ENCODE data around the gene FAM162B.

The FAM162B gene

GRCh38 chr6:116797585-116797984, 32.1 kb upstream of the FAM162B start:
- peaks cover 0 to 7% (median 0%) of the 10 kb centered on the region in 3 experiments for H3K27me3 ChIP-seq (ENCODE audit: control insufficient read depth in 3 of 3, insufficient read depth in 3 of 3, low read depth in 1 of 3, low read length in 3 of 3)
- H3K4me3 ChIP-seq (ENCODE audit: low read length in 2 of 2): no peak overlapping the region
- no peak overlapping the region for H2BK5ac ChIP-seq (ENCODE audit: low read length)
- no peak overlapping the region for H2BK120ac ChIP-seq (ENCODE audit: low read depth, low read length)
- no peaks in the 10 kb centered on the region for H3K79me1 ChIP-seq (ENCODE audit: low read depth, low read length)
- no peak overlapping the region for H3K18ac ChIP-seq (ENCODE audit: low read length)
- 100% methylated on average over 1 of the region's 2 CpGs; no CpG with 5 or more reads in 1 of the 2 donors for WGBS, 2 donors (ENCODE audit: extremely low coverage in 2 of 2, insufficient read length in 2 of 2, insufficient replicate concordance in 1 of 2)
- H3K4me2 ChIP-seq (ENCODE audit: insufficient read depth, low read length, poor library complexity, severe bottlenecking): no peak overlapping the region
- H3K4me1 ChIP-seq (ENCODE audit: control insufficient read depth in 2 of 2, insufficient read depth in 1 of 2, low read depth in 1 of 2, low read length in 2 of 2): no peaks in the 10 kb centered on the region
- H4K91ac ChIP-seq (ENCODE audit: low read depth, low read length, poor library complexity): no peak overlapping the region
- H2AK5ac ChIP-seq (ENCODE audit: low read depth, low read length): no peak overlapping the region
- H3K14ac ChIP-seq (ENCODE audit: low read length): no peak overlapping the region
- H3K4ac ChIP-seq (ENCODE audit: low read length): no peak overlapping the region
- H2BK12ac ChIP-seq (ENCODE audit: low read length): no peak overlapping the region
- H2AFZ ChIP-seq (ENCODE audit: low read length): no peak overlapping the region
- no peak overlapping the region for H4K8ac ChIP-seq (ENCODE audit: low read depth, low read length)
- H3K9ac ChIP-seq (ENCODE audit: low read depth, low read length, poor library complexity): no peak overlapping the region
- DNase-seq (ENCODE audit: low spot score): no peak
- H3K36me3 ChIP-seq (replicated peaks in 1 of 2; ENCODE audit: control insufficient read depth in 2 of 2, insufficient read depth in 2 of 2, low read length in 2 of 2): no peaks in the 10 kb centered on the region
- no peak overlapping the region for H3K27ac ChIP-seq (replicated peaks; ENCODE audit: low read length)
- H3K9me3 ChIP-seq (replicated peaks in 1 of 2; ENCODE audit: control insufficient read depth in 2 of 2, insufficient read depth in 1 of 2, low read depth in 1 of 2, low read length in 2 of 2): no peaks in the 10 kb centered on the region
- no peak overlapping the region for H3K23ac ChIP-seq (ENCODE audit: low read depth, low read length, poor library complexity)
- no peak overlapping the region for H2BK15ac ChIP-seq (ENCODE audit: low read length)

GRCh38 chr6:116793224-116793623, 27.7 kb upstream of the FAM162B start:
- Histone ChIP-seq H3K79me1 (ENCODE audit: low read depth, low read length) (no peaks in the 10 kb centered on the region), H3K23ac (ENCODE audit: low read depth, low read length, poor library complexity) (no peak overlapping the region), H2AFZ (ENCODE audit: low read length) (no peak overlapping the region), H3K4me1 (ENCODE audit: control insufficient read depth in 2 of 2, insufficient read depth in 1 of 2, low read depth in 1 of 2, low read length in 2 of 2) (no peaks in the 10 kb centered on the region), H2AK5ac (ENCODE audit: low read depth, low read length) (no peak overlapping the region), H3K36me3 (replicated peaks in 1 of 2; ENCODE audit: control insufficient read depth in 2 of 2, insufficient read depth in 2 of 2, low read length in 2 of 2) (no peaks in the 10 kb centered on the region), H3K27me3 (ENCODE audit: control insufficient read depth in 3 of 3, insufficient read depth in 3 of 3, low read depth in 1 of 3, low read length in 3 of 3) (peaks cover 0 to 17% (median 0%) of the 10 kb centered on the region in 3 experiments), H3K18ac (ENCODE audit: low read length) (no peak overlapping the region), H3K4me3 (ENCODE audit: low read length in 2 of 2) (no peak overlapping the region), H2BK15ac (ENCODE audit: low read length) (no peak overlapping the region), H3K9ac (ENCODE audit: low read depth, low read length, poor library complexity) (no peak overlapping the region), H3K27ac (replicated peaks; ENCODE audit: low read length) (no peak overlapping the region), H2BK12ac (ENCODE audit: low read length) (no peak overlapping the region), H4K8ac (ENCODE audit: low read depth, low read length) (no peak overlapping the region), H4K91ac (ENCODE audit: low read depth, low read length, poor library complexity) (no peak overlapping the region), H2BK5ac (ENCODE audit: low read length) (no peak overlapping the region), H3K14ac (ENCODE audit: low read length) (no peak overlapping the region), H2BK120ac (ENCODE audit: low read depth, low read length) (no peak overlapping the region), H3K4ac (ENCODE audit: low read length) (no peak overlapping the region), H3K4me2 (ENCODE audit: insufficient read depth, low read length, poor library complexity, severe bottlenecking) (no peak overlapping the region), H3K9me3 (replicated peaks in 1 of 2; ENCODE audit: control insufficient read depth in 2 of 2, insufficient read depth in 1 of 2, low read depth in 1 of 2, low read length in 2 of 2) (no peaks in the 10 kb centered on the region)
- WGBS, 2 donors (ENCODE audit: extremely low coverage in 2 of 2, insufficient read length in 2 of 2, insufficient replicate concordance in 1 of 2): no CpG with 5 or more reads among the region's 3 CpGs
- DNase-seq (ENCODE audit: low spot score): no peak

- WGBS, 2 donors (ENCODE audit: extremely low coverage in 2 of 2, insufficient read length in 2 of 2, insufficient replicate concordance in 1 of 2): no CpG with 5 or more reads among the region's 5 CpGs
These were observed 18.3 kb upstream of the FAM162B start for GRCh38 chr6:116783852-116784251.

GRCh38 chr6:116779573-116780164, 14.2 kb upstream of the FAM162B start:
- no peak overlapping the region for H2BK5ac ChIP-seq (ENCODE audit: low read length)
- H3K18ac ChIP-seq (ENCODE audit: low read length): no peak overlapping the region
- no peak overlapping the region for H3K23ac ChIP-seq (ENCODE audit: low read depth, low read length, poor library complexity)
- WGBS, 2 donors (ENCODE audit: extremely low coverage in 2 of 2, insufficient read length in 2 of 2, insufficient replicate concordance in 1 of 2): no CpG with 5 or more reads among the region's 13 CpGs
- H4K8ac ChIP-seq (ENCODE audit: low read depth, low read length): no peak overlapping the region
- H3K79me1 ChIP-seq (ENCODE audit: low read depth, low read length): no peaks in the 10 kb centered on the region
- H3K4ac ChIP-seq (ENCODE audit: low read length): no peak overlapping the region
- H3K4me3 ChIP-seq (ENCODE audit: low read length in 2 of 2): no peak overlapping the region
- H2AFZ ChIP-seq (ENCODE audit: low read length): peak overlapping the region; percentile 60
- H4K91ac ChIP-seq (ENCODE audit: low read depth, low read length, poor library complexity): no peak overlapping the region
- no peaks in the 10 kb centered on the region for H3K9me3 ChIP-seq (replicated peaks in 1 of 2; ENCODE audit: control insufficient read depth in 2 of 2, insufficient read depth in 1 of 2, low read depth in 1 of 2, low read length in 2 of 2)
- no peaks in the 10 kb centered on the region for H3K4me1 ChIP-seq (ENCODE audit: control insufficient read depth in 2 of 2, insufficient read depth in 1 of 2, low read depth in 1 of 2, low read length in 2 of 2)
- DNase-seq (ENCODE audit: low spot score): peak; percentile 26
- H3K4me2 ChIP-seq (ENCODE audit: insufficient read depth, low read length, poor library complexity, severe bottlenecking): no peak overlapping the region
- H3K9ac ChIP-seq (ENCODE audit: low read depth, low read length, poor library complexity): no peak overlapping the region
- no peak overlapping the region for H2BK120ac ChIP-seq (ENCODE audit: low read depth, low read length)
- H3K27ac ChIP-seq (replicated peaks; ENCODE audit: low read length): no peak overlapping the region
- H2BK12ac ChIP-seq (ENCODE audit: low read length): no peak overlapping the region
- H3K14ac ChIP-seq (ENCODE audit: low read length): no peak overlapping the region
- H2BK15ac ChIP-seq (ENCODE audit: low read length): no peak overlapping the region
- no peak overlapping the region for H2AK5ac ChIP-seq (ENCODE audit: low read depth, low read length)
- H3K27me3 ChIP-seq (ENCODE audit: control insufficient read depth in 3 of 3, insufficient read depth in 3 of 3, low read depth in 1 of 3, low read length in 3 of 3): no peaks in the 10 kb centered on the region
- H3K36me3 ChIP-seq (replicated peaks in 1 of 2; ENCODE audit: control insufficient read depth in 2 of 2, insufficient read depth in 2 of 2, low read length in 2 of 2): no peaks in the 10 kb centered on the region

More at GRCh38 chr6:116783852-116784251, 18.3 kb upstream of the FAM162B start:
- Histone ChIP-seq H3K4me2 (ENCODE audit: insufficient read depth, low read length, poor library complexity, severe bottlenecking) (no peak overlapping the region), H3K36me3 (replicated peaks in 1 of 2; ENCODE audit: control insufficient read depth in 2 of 2, insufficient read depth in 2 of 2, low read length in 2 of 2) (no peaks in the 10 kb centered on the region), H3K4me3 (ENCODE audit: low read length in 2 of 2) (no peak overlapping the region), H2BK15ac (ENCODE audit: low read length) (no peak overlapping the region), H3K4ac (ENCODE audit: low read length) (no peak overlapping the region), H2BK5ac (ENCODE audit: low read length) (no peak overlapping the region), H2AFZ (ENCODE audit: low read length) (no peak overlapping the region), H3K27me3 (ENCODE audit: control insufficient read depth in 3 of 3, insufficient read depth in 3 of 3, low read depth in 1 of 3, low read length in 3 of 3) (no peaks in the 10 kb centered on the region), H4K91ac (ENCODE audit: low read depth, low read length, poor library complexity) (no peak overlapping the region), H3K27ac (replicated peaks; ENCODE audit: low read length) (no peak overlapping the region), H2AK5ac (ENCODE audit: low read depth, low read length) (no peak overlapping the region), H3K14ac (ENCODE audit: low read length) (no peak overlapping the region), H3K18ac (ENCODE audit: low read length) (no peak overlapping the region), H2BK120ac (ENCODE audit: low read depth, low read length) (no peak overlapping the region), H4K8ac (ENCODE audit: low read depth, low read length) (no peak overlapping the region), H3K4me1 (ENCODE audit: control insufficient read depth in 2 of 2, insufficient read depth in 1 of 2, low read depth in 1 of 2, low read length in 2 of 2) (no peaks in the 10 kb centered on the region), H3K9me3 (replicated peaks in 1 of 2; ENCODE audit: control insufficient read depth in 2 of 2, insufficient read depth in 1 of 2, low read depth in 1 of 2, low read length in 2 of 2) (no peaks in the 10 kb centered on the region), H3K79me1 (ENCODE audit: low read depth, low read length) (no peaks in the 10 kb centered on the region), H3K9ac (ENCODE audit: low read depth, low read length, poor library complexity) (no peak overlapping the region), H2BK12ac (ENCODE audit: low read length) (no peak overlapping the region), H3K23ac (ENCODE audit: low read depth, low read length, poor library complexity) (no peak overlapping the region)
- no peak for DNase-seq (ENCODE audit: low spot score)
